Measurements from ENCODE around the gene LTB4R2.

Gene LTB4R2

GRCh38 chr14:24361326-24361725 is 51.4 kb downstream of the LTB4R2 start:
- no peak overlapping the region for H2AFZ ChIP-seq (ENCODE audit: low read length)
- H3K4me2 ChIP-seq (ENCODE audit: low read depth, low read length) = no peak overlapping the region
- no peak for DNase-seq

More at GRCh38 chr14:24361326-24361725, 51.4 kb downstream of the LTB4R2 start:
- Histone ChIP-seq H3K4me3 (ENCODE audit: low read length) (no peak overlapping the region), H3K27me3 (replicated peaks; ENCODE audit: insufficient read depth, low read length) (no peaks in the 10 kb centered on the region), H3K36me3 (replicated peaks; ENCODE audit: insufficient read depth, low read length) (no peaks in the 10 kb centered on the region), H3K27ac (ENCODE audit: low read length) (no peak overlapping the region), H3F3A (ENCODE audit: insufficient read depth, low read length) (0 out of 2 replicates have a peak, but pooled peaks cover 3% of the 10 kb centered on the region), H4K20me1 (ENCODE audit: insufficient read depth, low read length) (no peaks in the 10 kb centered on the region), H3K9ac (ENCODE audit: low read length) (no peak overlapping the region), H3K9me2 (replicated peaks; ENCODE audit: insufficient read depth, low read length) (no peaks in the 10 kb centered on the region), H3K4me1 (ENCODE audit: low read length) (no peaks in the 10 kb centered on the region), H3K79me2 (ENCODE audit: low read length) (no peaks in the 10 kb centered on the region), H3K9me3 (replicated peaks; ENCODE audit: insufficient read depth, low read length) (no peaks in the 10 kb centered on the region)
- TF ChIP-seq, protein P1, sequence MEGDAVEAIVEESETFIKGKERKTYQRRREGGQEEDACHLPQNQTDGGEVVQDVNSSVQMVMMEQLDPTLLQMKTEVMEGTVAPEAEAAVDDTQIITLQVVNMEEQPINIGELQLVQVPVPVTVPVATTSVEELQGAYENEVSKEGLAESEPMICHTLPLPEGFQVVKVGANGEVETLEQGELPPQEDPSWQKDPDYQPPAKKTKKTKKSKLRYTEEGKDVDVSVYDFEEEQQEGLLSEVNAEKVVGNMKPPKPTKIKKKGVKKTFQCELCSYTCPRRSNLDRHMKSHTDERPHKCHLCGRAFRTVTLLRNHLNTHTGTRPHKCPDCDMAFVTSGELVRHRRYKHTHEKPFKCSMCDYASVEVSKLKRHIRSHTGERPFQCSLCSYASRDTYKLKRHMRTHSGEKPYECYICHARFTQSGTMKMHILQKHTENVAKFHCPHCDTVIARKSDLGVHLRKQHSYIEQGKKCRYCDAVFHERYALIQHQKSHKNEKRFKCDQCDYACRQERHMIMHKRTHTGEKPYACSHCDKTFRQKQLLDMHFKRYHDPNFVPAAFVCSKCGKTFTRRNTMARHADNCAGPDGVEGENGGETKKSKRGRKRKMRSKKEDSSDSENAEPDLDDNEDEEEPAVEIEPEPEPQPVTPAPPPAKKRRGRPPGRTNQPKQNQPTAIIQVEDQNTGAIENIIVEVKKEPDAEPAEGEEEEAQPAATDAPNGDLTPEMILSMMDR (IDR thresholded peaks at IDR 0.05; ENCODE audit: low read length) = no peak
- no peak for TF ChIP-seq EZH2 (optimal IDR thresholded peaks at IDR 0.05; ENCODE audit: low read depth, low read length)
- TF ChIP-seq EZH2phosphoT487 (IDR thresholded peaks at IDR 0.05; ENCODE audit: low read length) = no peak

Measured in MM.1S (cell line).